ENCODE data around the gene MAST2. TPM values are rescaled to one million over a fixed set of nuclear protein-coding genes. Genes with fewer than 3 reads are reported as not detected.

Gene MAST2
- total RNA-seq, 1 donor from 2014 or later: 63.9 TPM

DNA sequence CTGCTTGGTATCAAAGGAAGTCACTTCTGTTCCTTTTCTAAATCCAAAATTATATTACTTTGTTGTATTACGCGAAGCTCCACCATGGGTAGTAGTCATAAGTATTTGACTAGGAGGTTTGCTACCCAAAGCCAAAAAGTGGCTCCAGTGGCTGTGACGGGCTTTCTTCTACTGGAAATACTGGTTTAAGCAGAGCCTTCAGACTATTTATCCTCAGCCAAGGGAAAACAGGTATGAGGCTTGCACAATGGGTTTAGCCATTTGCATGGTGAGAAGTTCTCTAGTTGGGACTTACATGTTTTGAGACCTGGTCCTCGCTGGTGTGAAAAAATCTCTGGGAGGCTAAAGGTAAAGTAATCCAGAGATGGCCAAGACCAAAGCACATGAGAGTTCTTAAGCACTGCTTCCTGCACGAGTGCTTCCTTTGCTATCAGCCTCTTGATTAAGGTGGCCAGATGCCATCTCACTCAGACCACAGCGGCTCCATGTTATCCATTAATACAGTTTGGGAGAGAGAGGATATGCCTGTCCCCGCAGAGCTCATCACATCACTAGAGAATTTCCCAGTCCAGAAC, 207.8 kb downstream of the MAST2 start:
- no peaks in the 10 kb centered on the region for H3K4me1 Mint-ChIP-seq (ENCODE audit: unreplicated experiment)
- no peak for DNase-seq (ENCODE audit: extremely low spot score, unreplicated experiment)
- no peak overlapping the region for H3K4me3 Mint-ChIP-seq (ENCODE audit: unreplicated experiment)
- H3K27ac Mint-ChIP-seq (ENCODE audit: unreplicated experiment): no peak overlapping the region
- H3K27me3 Mint-ChIP-seq (ENCODE audit: unreplicated experiment): no peaks in the 10 kb centered on the region
- peaks cover 40% of the 10 kb centered on the region for H3K36me3 Mint-ChIP-seq (ENCODE audit: unreplicated experiment)
- no peaks in the 10 kb centered on the region for H3K9me3 Mint-ChIP-seq (ENCODE audit: unreplicated experiment)
- TF ChIP-seq, protein P1, sequence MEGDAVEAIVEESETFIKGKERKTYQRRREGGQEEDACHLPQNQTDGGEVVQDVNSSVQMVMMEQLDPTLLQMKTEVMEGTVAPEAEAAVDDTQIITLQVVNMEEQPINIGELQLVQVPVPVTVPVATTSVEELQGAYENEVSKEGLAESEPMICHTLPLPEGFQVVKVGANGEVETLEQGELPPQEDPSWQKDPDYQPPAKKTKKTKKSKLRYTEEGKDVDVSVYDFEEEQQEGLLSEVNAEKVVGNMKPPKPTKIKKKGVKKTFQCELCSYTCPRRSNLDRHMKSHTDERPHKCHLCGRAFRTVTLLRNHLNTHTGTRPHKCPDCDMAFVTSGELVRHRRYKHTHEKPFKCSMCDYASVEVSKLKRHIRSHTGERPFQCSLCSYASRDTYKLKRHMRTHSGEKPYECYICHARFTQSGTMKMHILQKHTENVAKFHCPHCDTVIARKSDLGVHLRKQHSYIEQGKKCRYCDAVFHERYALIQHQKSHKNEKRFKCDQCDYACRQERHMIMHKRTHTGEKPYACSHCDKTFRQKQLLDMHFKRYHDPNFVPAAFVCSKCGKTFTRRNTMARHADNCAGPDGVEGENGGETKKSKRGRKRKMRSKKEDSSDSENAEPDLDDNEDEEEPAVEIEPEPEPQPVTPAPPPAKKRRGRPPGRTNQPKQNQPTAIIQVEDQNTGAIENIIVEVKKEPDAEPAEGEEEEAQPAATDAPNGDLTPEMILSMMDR (IDR thresholded peaks at IDR 0.05): no peak

DNA sequence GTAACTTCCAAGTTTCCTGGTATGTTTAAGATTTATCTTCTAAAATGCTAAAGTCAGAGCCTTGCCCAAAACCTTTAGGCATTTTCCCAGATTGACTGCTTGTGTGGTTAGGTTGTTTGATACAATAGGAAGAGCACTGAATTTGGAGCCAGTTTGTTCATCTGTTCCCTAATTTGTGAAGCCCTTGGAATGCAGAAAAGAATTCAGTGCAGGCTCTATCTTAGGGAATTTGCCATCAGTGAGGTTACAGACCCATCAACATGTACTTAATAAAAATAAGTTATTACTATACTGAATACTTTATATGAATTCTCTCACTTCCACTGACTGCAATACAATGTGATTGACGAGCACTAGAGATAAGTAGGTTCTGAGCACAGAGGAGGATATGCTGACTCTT, 208.8 kb downstream of the MAST2 start:
- Mint-ChIP-seq H3K9me3 (ENCODE audit: unreplicated experiment) (no peaks in the 10 kb centered on the region), H3K4me3 (ENCODE audit: unreplicated experiment) (no peak overlapping the region), H3K36me3 (ENCODE audit: unreplicated experiment) (peaks cover 32% of the 10 kb centered on the region), H3K27me3 (ENCODE audit: unreplicated experiment) (no peaks in the 10 kb centered on the region), H3K27ac (ENCODE audit: unreplicated experiment) (no peak overlapping the region), H3K4me1 (ENCODE audit: unreplicated experiment) (no peaks in the 10 kb centered on the region)
- TF ChIP-seq, protein P1 (IDR thresholded peaks at IDR 0.05): no peak
- no peak for DNase-seq (ENCODE audit: extremely low spot score, unreplicated experiment)

DNA sequence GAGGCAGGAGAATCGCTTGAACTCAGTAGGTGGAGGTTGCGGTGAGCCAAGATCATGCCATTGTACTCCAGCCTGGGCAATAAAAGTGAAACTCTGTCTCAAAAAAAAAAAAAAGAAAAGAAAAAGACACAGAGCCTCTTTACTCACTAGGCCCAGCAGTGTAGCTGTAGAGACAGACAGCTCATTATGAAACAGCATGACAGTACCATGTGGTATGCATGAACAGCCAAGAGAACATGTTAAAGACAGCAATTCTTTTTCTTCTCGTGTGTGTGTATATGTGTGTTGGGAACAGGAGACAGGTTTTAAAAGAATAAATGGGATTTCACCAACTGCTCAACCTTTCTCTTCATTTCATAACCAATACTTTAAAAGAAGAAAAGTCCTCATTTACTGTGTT, 210.2 kb downstream of the MAST2 start:
- no peaks in the 10 kb centered on the region for H3K27me3 Mint-ChIP-seq (ENCODE audit: unreplicated experiment)
- DNase-seq (ENCODE audit: extremely low spot score, unreplicated experiment): no peak
- TF ChIP-seq, protein P1 (IDR thresholded peaks at IDR 0.05): no peak
- no peaks in the 10 kb centered on the region for H3K9me3 Mint-ChIP-seq (ENCODE audit: unreplicated experiment)
- H3K36me3 Mint-ChIP-seq (ENCODE audit: unreplicated experiment): peaks cover 20% of the 10 kb centered on the region
- H3K4me3 Mint-ChIP-seq (ENCODE audit: unreplicated experiment): no peak overlapping the region
- no peaks in the 10 kb centered on the region for H3K4me1 Mint-ChIP-seq (ENCODE audit: unreplicated experiment)
- no peak overlapping the region for H3K27ac Mint-ChIP-seq (ENCODE audit: unreplicated experiment)

DNA sequence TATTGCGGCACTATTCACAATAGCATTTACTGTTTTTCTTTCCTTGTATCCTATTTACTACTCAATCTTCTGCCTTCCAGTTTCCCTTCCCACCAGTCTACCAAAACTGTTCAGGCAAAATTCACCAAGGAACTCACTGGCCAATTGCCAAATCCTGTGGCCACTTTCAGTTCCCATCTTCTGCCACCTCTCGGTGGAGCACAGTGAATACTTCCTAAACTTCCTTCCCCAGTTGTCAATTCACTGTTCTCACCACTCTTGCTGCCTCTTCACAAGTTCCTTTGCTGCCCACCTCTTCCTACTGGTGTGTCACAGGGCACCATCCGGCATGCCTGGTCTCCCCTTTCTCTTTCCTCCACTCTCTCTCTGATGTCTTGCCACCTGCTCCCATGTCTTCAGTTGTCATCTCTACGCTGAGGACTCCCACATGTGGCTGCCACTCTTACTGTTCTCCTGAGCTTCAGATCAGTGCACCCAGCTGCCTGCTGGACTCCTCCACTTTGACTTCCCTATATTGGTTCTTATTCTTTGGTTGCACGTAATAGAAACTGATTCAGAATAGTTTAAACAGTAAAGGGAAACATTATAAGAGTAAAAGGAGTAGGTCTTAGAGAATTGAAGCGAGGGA, 214.6 kb downstream of the MAST2 start:
- H3K27me3 Mint-ChIP-seq (ENCODE audit: unreplicated experiment): no peaks in the 10 kb centered on the region
- no peak overlapping the region for H3K4me3 Mint-ChIP-seq (ENCODE audit: unreplicated experiment)
- TF ChIP-seq, protein P1 (IDR thresholded peaks at IDR 0.05): no peak
- H3K27ac Mint-ChIP-seq (ENCODE audit: unreplicated experiment): no peak overlapping the region
- no peaks in the 10 kb centered on the region for H3K4me1 Mint-ChIP-seq (ENCODE audit: unreplicated experiment)
- DNase-seq (ENCODE audit: extremely low spot score, unreplicated experiment): no peak
- no peaks in the 10 kb centered on the region for H3K9me3 Mint-ChIP-seq (ENCODE audit: unreplicated experiment)
- peaks cover 3% of the 10 kb centered on the region for H3K36me3 Mint-ChIP-seq (ENCODE audit: unreplicated experiment)

DNA sequence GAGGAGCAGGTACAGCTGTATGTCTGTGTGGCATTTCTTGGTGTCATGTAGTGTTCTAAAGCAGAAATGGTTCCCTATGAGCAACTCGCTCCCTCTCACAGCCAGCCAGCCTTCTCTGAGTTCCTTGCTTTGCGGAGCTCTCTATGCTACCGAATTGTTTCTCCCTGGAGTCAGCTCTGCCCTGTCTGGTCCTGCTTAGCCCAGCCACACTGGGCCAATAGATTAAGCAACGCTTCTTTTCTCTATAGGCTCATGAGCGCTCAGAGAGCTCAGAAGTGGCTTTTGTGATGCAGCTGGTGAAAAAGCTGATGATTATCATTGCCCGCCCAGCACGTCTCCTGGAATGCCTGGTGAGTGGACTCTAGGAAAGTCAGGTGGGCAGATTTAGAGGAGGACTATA, 215.9 kb downstream of the MAST2 start:
- TF ChIP-seq, protein P1 (IDR thresholded peaks at IDR 0.05): no peak
- Mint-ChIP-seq H3K4me3 (ENCODE audit: unreplicated experiment) (no peak overlapping the region), H3K27me3 (ENCODE audit: unreplicated experiment) (no peaks in the 10 kb centered on the region), H3K27ac (ENCODE audit: unreplicated experiment) (no peak overlapping the region), H3K4me1 (ENCODE audit: unreplicated experiment) (no peaks in the 10 kb centered on the region), H3K9me3 (ENCODE audit: unreplicated experiment) (no peaks in the 10 kb centered on the region), H3K36me3 (ENCODE audit: unreplicated experiment) (peaks cover 7% of the 10 kb centered on the region)
- DNase-seq (ENCODE audit: extremely low spot score, unreplicated experiment): no peak

Measured in osteocyte (in vitro differentiated cells).